HepG2 (cell line): ENCODE results near the gene GP2. TPM values are rescaled to one million over a fixed set of nuclear protein-coding genes. Genes with fewer than 3 reads are reported as not detected.
A peak's percentile ranks its signal among the peaks of the same experiment; 100 is the strongest.

Experiments used
- AKAP8 ChIP-seq: sonication (generic); formaldehyde crosslinking; IDR thresholded peaks from 2 replicates; pipeline ENCODE4 v1.5.1; 2020; ENCODE audit warnings: mild to moderate bottlenecking, missing genetic modification reagents
- CREM ChIP-seq, 2 experiments: sonication (generic) in 1 of 2; formaldehyde crosslinking in 1 of 2; IDR thresholded peaks; 2 replicates each; pipeline versions ENCODE4 v1.4.0 to v1.6.1; 2016 to 2020; ENCODE audit warnings: antibody characterized with exemption in 1 of 2, mild to moderate bottlenecking in 1 of 2, missing genetic modification reagents in 1 of 2
- FOXA3 ChIP-seq: IDR thresholded peaks from 2 replicates; pipeline ENCODE4 v1.6.1; 2016; ENCODE audit warnings: missing genetic modification reagents, missing compliant biosample characterization
- GFI1 ChIP-seq: sonication (generic); formaldehyde crosslinking; IDR thresholded peaks from 2 replicates; pipeline ENCODE4 v1.5.0; 2020; ENCODE audit warnings: missing genetic modification reagents, mild to moderate bottlenecking, borderline replicate concordance
- HDAC2 ChIP-seq: sonication (generic); formaldehyde crosslinking; IDR thresholded peaks from 2 replicates; pipeline ENCODE4 v1.4.0; 2020; ENCODE audit warnings: missing genetic modification reagents
- HMGXB4 ChIP-seq, 2 experiments: sonication (generic) in 1 of 2; formaldehyde crosslinking in 1 of 2; IDR thresholded peaks; 2 replicates each; pipeline versions ENCODE4 v1.4.0 to v1.6.1; 2018 to 2020; ENCODE audit warnings: missing genetic modification reagents in 2 of 2, borderline replicate concordance in 1 of 2, low read depth in 1 of 2, mild to moderate bottlenecking in 1 of 2, missing biosample characterization in 1 of 2
- HNRNPL ChIP-seq: fragments of 200-400 bp; formaldehyde crosslinking; IDR thresholded peaks from 2 replicates; pipeline ENCODE4 v1.6.1; 2017; ENCODE audit warnings: mild to moderate bottlenecking, low read depth, low read length
- KDM4B ChIP-seq: sonication (generic); formaldehyde crosslinking; IDR thresholded peaks from 2 replicates; pipeline ENCODE4 v1.4.0; 2020; ENCODE audit warnings: missing genetic modification reagents
- NR0B2 ChIP-seq: sonication (generic); formaldehyde crosslinking; IDR thresholded peaks from 2 replicates; pipeline ENCODE4 v1.4.0; 2020; ENCODE audit warnings: mild to moderate bottlenecking, missing genetic modification reagents
- RAD21 ChIP-seq: fragments of 450-650 bp; formaldehyde crosslinking; IDR thresholded peaks from 2 replicates; pipeline ENCODE4 v1.5.0; 2020; ENCODE audit warnings: mild to moderate bottlenecking
- RARG ChIP-seq: sonication (generic); formaldehyde crosslinking; IDR thresholded peaks from 2 replicates; pipeline ENCODE4 v1.4.0; 2020; ENCODE audit warnings: low read depth, mild to moderate bottlenecking, missing genetic modification reagents
- RELA ChIP-seq: sonication (generic); formaldehyde crosslinking; IDR thresholded peaks from 2 replicates; pipeline ENCODE4 v1.4.0; 2020; ENCODE audit warnings: missing genetic modification reagents
- SALL1 ChIP-seq: sonication (generic); formaldehyde crosslinking; IDR thresholded peaks from 2 replicates; pipeline ENCODE4 v1.8.0; 2022; ENCODE audit warnings: mild to moderate bottlenecking, missing genetic modification reagents
- TEAD3 ChIP-seq: optimal IDR thresholded peaks from 2 replicates; pipeline ENCODE3; 2016; ENCODE audit warnings: borderline replicate concordance
- ZBTB2 ChIP-seq: sonication (generic); formaldehyde crosslinking; IDR thresholded peaks from 2 replicates; pipeline ENCODE4 v1.8.0; 2022; ENCODE audit warnings: low read depth, missing genetic modification reagents
- ZNF124 ChIP-seq: sonication (generic); formaldehyde crosslinking; IDR thresholded peaks from 2 replicates; pipeline ENCODE4 v1.4.0; 2020; ENCODE audit warnings: missing genetic modification reagents
- ZNF17 ChIP-seq: sonication (generic); formaldehyde crosslinking; IDR thresholded peaks from 2 replicates; pipeline ENCODE4 v1.5.0; 2020; ENCODE audit warnings: mild to moderate bottlenecking, missing genetic modification reagents
- ZNF260 ChIP-seq: sonication (generic); formaldehyde crosslinking; IDR thresholded peaks from 2 replicates; pipeline ENCODE4 v1.4.0; 2020; ENCODE audit warnings: missing genetic modification reagents, low read depth, mild to moderate bottlenecking, borderline replicate concordance
- ZNF362 ChIP-seq: sonication (generic); formaldehyde crosslinking; IDR thresholded peaks from 2 replicates; pipeline ENCODE4 v1.4.0; 2020; ENCODE audit warnings: missing genetic modification reagents, mild to moderate bottlenecking, borderline replicate concordance
- ZNF383 ChIP-seq: sonication (generic); formaldehyde crosslinking; IDR thresholded peaks from 2 replicates; pipeline ENCODE4 v1.4.0; 2020; ENCODE audit warnings: missing genetic modification reagents, mild to moderate bottlenecking, borderline replicate concordance
- ZNF484 ChIP-seq: sonication (generic); formaldehyde crosslinking; IDR thresholded peaks from 2 replicates; pipeline ENCODE4 v1.5.1; 2020; ENCODE audit warnings: mild to moderate bottlenecking, low read depth, missing genetic modification reagents, borderline replicate concordance
- ZNF530 ChIP-seq: sonication (generic); formaldehyde crosslinking; IDR thresholded peaks from 2 replicates; pipeline ENCODE4 v1.5.0; 2020; ENCODE audit warnings: low read depth, mild to moderate bottlenecking, missing genetic modification reagents
- ZNF577 ChIP-seq: sonication (generic); formaldehyde crosslinking; IDR thresholded peaks from 2 replicates; pipeline ENCODE4 v1.4.0; 2020; ENCODE audit warnings: mild to moderate bottlenecking, low read depth, missing genetic modification reagents, borderline replicate concordance
- ZNF780A ChIP-seq: sonication (generic); formaldehyde crosslinking; IDR thresholded peaks from 2 replicates; pipeline ENCODE4 v1.8.0; 2022; ENCODE audit warnings: mild to moderate bottlenecking, missing genetic modification reagents, moderate library complexity
- ZNF790 ChIP-seq: sonication (generic); formaldehyde crosslinking; IDR thresholded peaks from 2 replicates; pipeline ENCODE4 v1.8.0; 2022; ENCODE audit warnings: missing genetic modification reagents, mild to moderate bottlenecking, borderline replicate concordance
- ZNF839 ChIP-seq: sonication (generic); formaldehyde crosslinking; IDR thresholded peaks from 2 replicates; pipeline ENCODE4 v1.4.0; 2020; ENCODE audit warnings: missing genetic modification reagents, mild to moderate bottlenecking, borderline replicate concordance
- polyA plus RNA-seq, 8 experiments: library from polyadenylated mRNA; depleted of rRNA in 3 of 8; stranded (reverse) in 7 of 8; unstranded in 1 of 8; fragments of >200 nt; fragmentation: Illumina TruSeq in 4 of 8; extraction: Trizol in 4 of 8; gene quantifications; 2 replicates each; pipeline versions ENCODE4 v1.2.1 to v1.2.3, GENCODE V29; 2011 to 2016; ENCODE audit warnings: low read depth in 4 of 8, missing spikeins in 1 of 8, mixed read lengths in 1 of 8; ENCODE audit not compliant: insufficient read depth in 1 of 8
- total RNA-seq, 5 experiments: library from RNA; depleted of rRNA; stranded (reverse); fragments of >200 nt; fragmentation: Illumina TruSeq; extraction: Trizol; gene quantifications; 2 replicates each; pipeline ENCODE4 v1.2.3, GENCODE V29; 2016; ENCODE audit warnings: low read depth in 1 of 5

GP2 gene
- total and polyA plus RNA-seq, 2 of the 13 experiments (the other 11 are each of a cell fraction or from before 2014, with no cell fraction given), result 0.15 to 0.69 TPM

GRCh38 chr16:20327444-20328041 is at the start of gene GP2 (continued):
- TF ChIP-seq ZNF383 (CRISPR knock-in tag) (peak; percentile 86; the same call in 1 of the 2 replicates), ZNF17 (CRISPR knock-in tag) (no peak), NR0B2 (CRISPR knock-in tag) (no peak), HMGXB4 (CRISPR knock-in tag; IDR thresholded peaks at IDR 0.05; ENCODE audit: borderline replicate concordance in 1 of 2, low read depth in 1 of 2) (no peak), ZNF530 (no peak), FOXA3 (peak; percentile 85), ZNF790 (CRISPR knock-in tag) (no peak), RELA (CRISPR knock-in tag) (no peak), RAD21 (no peak), HDAC2 (peak; percentile 22; the same call in 1 of the 2 replicates), ZNF484 (no peak), TEAD3 (no peak), ZNF124 (no peak), SALL1 (peak; percentile 84), CREM (IDR thresholded peaks at IDR 0.05) (peak; percentile 54; the same call in 1 of the 2 replicates), CREM (CRISPR knock-in tag; IDR thresholded peaks at IDR 0.05) (no peak), ZNF780A (CRISPR knock-in tag) (no peak), RARG (CRISPR knock-in tag) (no peak), ZNF362 (CRISPR knock-in tag) (no peak; the same call in 1 of the 2 replicates), ZBTB2 (CRISPR knock-in tag) (no peak), AKAP8 (CRISPR knock-in tag) (no peak), ZNF577 (CRISPR knock-in tag) (no peak), ZNF260 (CRISPR knock-in tag) (no peak), GFI1 (CRISPR knock-in tag) (0 out of 2 replicates have a peak, but pooled peaks have one; percentile 32), HNRNPL (no peak), ZNF839 (CRISPR knock-in tag) (no peak), KDM4B (CRISPR knock-in tag) (no peak)
